ENCODE data around the gene SLC7A8.
"Not testable (repeated sequence)": the region's sequence is repeated elsewhere in the genome, so short reads cannot be mapped to it uniquely, and the experiment has no call there.

Gene SLC7A8

GRCh38 chr14:23112359-23113178, 70.9 kb downstream of the SLC7A8 start:
- no peak for DNase-seq

- no peak for DNase-seq
Measured at GRCh38 chr14:23110579-23111365, 72.7 kb downstream of the SLC7A8 start.

GRCh38 chr14:23109769-23110168, 73.7 kb downstream of the SLC7A8 start:
- no peak for DNase-seq

- DNase-seq, result not testable (repeated sequence)
Measured at GRCh38 chr14:23108169-23108568, 75.3 kb downstream of the SLC7A8 start.

- not testable (repeated sequence) for DNase-seq
Measured at GRCh38 chr14:23107620-23108019, 75.8 kb downstream of the SLC7A8 start.

- no peak for DNase-seq
Measured at GRCh38 chr14:23106747-23107045, 76.8 kb downstream of the SLC7A8 start.

GRCh38 chr14:23105348-23105824, 78.1 kb downstream of the SLC7A8 start:
- DNase-seq, result no peak

- DNase-seq, result no peak
Measured at GRCh38 chr14:23104591-23105347, 78.7 kb downstream of the SLC7A8 start, which contains the start of gene CIROP. TSS of gene CIROP (minus strand) at chr14:23104989. CDS start at chr14:23104920, 69 bp downstream.

GRCh38 chr14:23104070-23104590, 79.3 kb downstream of the SLC7A8 start:
- DNase-seq, result no peak

- no peak for DNase-seq
Measured at GRCh38 chr14:23103581-23103980, 79.9 kb downstream of the SLC7A8 start.

GRCh38 chr14:23102801-23103200, 80.7 kb downstream of the SLC7A8 start:
- no peak for DNase-seq

- DNase-seq, result no peak
Measured at GRCh38 chr14:23101986-23102625, 81.4 kb downstream of the SLC7A8 start.

- no peak for DNase-seq
Measured at GRCh38 chr14:23101213-23101970, 82.1 kb downstream of the SLC7A8 start.

- DNase-seq, result no peak
Measured at GRCh38 chr14:23099212-23099861, 84.1 kb downstream of the SLC7A8 start.

GRCh38 chr14:23097786-23098185, 85.7 kb downstream of the SLC7A8 start:
- DNase-seq, result no peak

GRCh38 chr14:23095196-23096108, 88.0 kb downstream of the SLC7A8 start, which contains the start of gene C14orf119:
TSS of gene C14orf119 (plus strand) at chr14:23095505. CDS start at chr14:23097659, 2,154 bp downstream.
- DNase-seq, result no peak

GRCh38 chr14:23094666-23095195, 88.7 kb downstream of the SLC7A8 start, which contains the start of gene ACIN1:
TSS of gene ACIN1 (minus strand) at chr14:23095136. CDS start at chr14:23095112, 24 bp downstream.
- DNase-seq, result no peak

GRCh38 chr14:23093991-23094665, 89.3 kb downstream of the SLC7A8 start:
- no peak for DNase-seq

- DNase-seq, result no peak
Measured at GRCh38 chr14:23093526-23093925, 89.9 kb downstream of the SLC7A8 start.
